GM19324 (cell line): ENCODE measurements around the gene PDE8A.
"Not testable (repeated sequence)": the region's sequence is repeated elsewhere in the genome, so short reads cannot be mapped to it uniquely, and the experiment has no call there.

ENCODE experiments used
- ATAC-seq: cut with Tn5 transposase; IDR thresholded peaks from one replicate; pipeline ENCODE4 v1.9.1; 2021; ENCODE audit warnings: mild to moderate bottlenecking, moderate library complexity; ENCODE audit not compliant: unreplicated experiment, low FRiP score

PDE8A gene

GRCh38 chr15:85155857-85156256, 174.2 kb downstream of the PDE8A start:
- no peak for ATAC-seq

- ATAC-seq = no peak
These were observed 175.7 kb downstream of the PDE8A start for GRCh38 chr15:85157344-85157743.

- no peak for ATAC-seq
These were observed 180.6 kb downstream of the PDE8A start for GRCh38 chr15:85162237-85162636.

GRCh38 chr15:85164841-85165466, 183.3 kb downstream of the PDE8A start:
- ATAC-seq = no peak

GRCh38 chr15:85167568-85167967, 185.9 kb downstream of the PDE8A start:
- no peak for ATAC-seq

GRCh38 chr15:85168642-85169173, 187.1 kb downstream of the PDE8A start:
- no peak for ATAC-seq

- no peak for ATAC-seq
These were observed 190.1 kb downstream of the PDE8A start for GRCh38 chr15:85171736-85172135.

GRCh38 chr15:85172846-85173490, 191.3 kb downstream of the PDE8A start:
- no peak for ATAC-seq

GRCh38 chr15:85173630-85174029, 192.0 kb downstream of the PDE8A start:
- ATAC-seq = not testable (repeated sequence)

GRCh38 chr15:85174521-85174920, 192.9 kb downstream of the PDE8A start:
- no peak for ATAC-seq

- not testable (repeated sequence) for ATAC-seq
These were observed 195.4 kb downstream of the PDE8A start for GRCh38 chr15:85177042-85177515.

GRCh38 chr15:85178308-85178707, 196.7 kb downstream of the PDE8A start:
- no peak for ATAC-seq

- ATAC-seq = no peak
These were observed 198.0 kb downstream of the PDE8A start for GRCh38 chr15:85179700-85180099.

GRCh38 chr15:85185350-85185749, 203.7 kb downstream of the PDE8A start:
- ATAC-seq = not testable (repeated sequence)

GRCh38 chr15:85188171-85188577, 206.5 kb downstream of the PDE8A start:
- ATAC-seq = not testable (repeated sequence)
